ENCODE data around the gene KIAA1586. TPM values are rescaled to one million over a fixed set of nuclear protein-coding genes. Genes with fewer than 3 reads are reported as not detected.

KIAA1586 gene
- total and polyA plus RNA-seq, 9 of the 15 experiments (the other 6 are each of a cell fraction or from before 2014, with no cell fraction given) = 23.4 to 43.6 (median 29.5) TPM

GRCh38 chr6:57027301-57027700, 19.2 kb upstream of the KIAA1586 start:
- Histone ChIP-seq H3K9me3 (replicated peaks; ENCODE audit: control insufficient read depth, insufficient read depth, low read depth, low read length) (peaks cover 11% of the 10 kb centered on the region), H3K4me3 (no peak overlapping the region), H3K9ac (ENCODE audit: insufficient read depth in 1 of 2, low read depth in 2 of 2, low read length in 2 of 2) (no peak overlapping the region), H3K79me2 (ENCODE audit: control insufficient read depth, insufficient read depth, low read length) (no peaks in the 10 kb centered on the region), H3K9me1 (ENCODE audit: control insufficient read depth, insufficient read depth, low read length) (no peaks in the 10 kb centered on the region), H3K27me3 (ENCODE audit: control insufficient read depth in 2 of 2, insufficient read depth in 2 of 2, low read length in 2 of 2) (no peaks in the 10 kb centered on the region), H3K36me3 (ENCODE audit: control insufficient read depth, insufficient read depth, low read length) (no peaks in the 10 kb centered on the region), H3K27ac (ENCODE audit: extremely low read depth, low read depth, low read length) (no peak overlapping the region), H2AFZ (ENCODE audit: low read depth, low read length) (no peak overlapping the region), H4K20me1 (replicated peaks; ENCODE audit: control insufficient read depth, insufficient read depth, low read length) (no peaks in the 10 kb centered on the region), H3K4me1 (replicated peaks in 1 of 2; ENCODE audit: control insufficient read depth in 2 of 2, insufficient read depth in 2 of 2, low read length in 2 of 2) (no peaks in the 10 kb centered on the region), H3K4me2 (ENCODE audit: insufficient read depth, low read length) (no peak overlapping the region)
- intact Hi-C loops (cut with micrococcal nuclease) (no loop called here), in situ Hi-C loops (cut with MboI) (no loop called here)
- no peak for ATAC-seq
- no peak for FAIRE-seq
- POLR2A ChIA-PET = no interaction called here
- BruUV-seq (replicated peaks) = no TSS peak
- DNase-seq (ENCODE audit: extremely low read depth in 1 of 4, low spot score in 3 of 4) = no peak
- 33% methylated on average over 3 of the region's 3 CpGs for WGBS (ENCODE audit: insufficient coverage, low coverage, missing lambda C conversion rate)
- CTCF ChIA-PET (ENCODE audit: low intra/inter-chr PET ratio) = no interaction called here
- TF ChIP-seq ZNF695 (CRISPR knock-in tag; IDR thresholded peaks at IDR 0.05) (no peak), NFIC (IDR thresholded peaks at IDR 0.05) (no peak), HNRNPUL1 (IDR thresholded peaks at IDR 0.05; ENCODE audit: low read length) (no peak), JUNB (CRISPR knock-in tag; conservative IDR thresholded peaks at IDR 0.05) (no peak), ZNF644 (tag; IDR thresholded peaks at IDR 0.05; ENCODE audit: low read depth) (no peak), ID3 (CRISPR knock-in tag; IDR thresholded peaks at IDR 0.05) (no peak), ID3 (tag; IDR thresholded peaks at IDR 0.05) (no peak), SMARCA4 (IDR thresholded peaks at IDR 0.05) (no peak), SMARCC2 (IDR thresholded peaks at IDR 0.05; ENCODE audit: low read depth) (no peak), NCOA1 (IDR thresholded peaks at IDR 0.05; ENCODE audit: low read depth) (no peak), RBM25 (IDR thresholded peaks at IDR 0.05; ENCODE audit: low read depth, low read length, severe bottlenecking) (no peak), HIVEP1 (CRISPR knock-in tag; IDR thresholded peaks at IDR 0.05) (no peak), DEAF1 (CRISPR knock-in tag; IDR thresholded peaks at IDR 0.05) (no peak), SP1 (CRISPR knock-in tag; IDR thresholded peaks at IDR 0.05) (no peak), TEAD2 (tag; IDR thresholded peaks at IDR 0.05) (no peak), POLR2AphosphoS2 (IDR thresholded peaks at IDR 0.05; ENCODE audit: low read length) (no peak), ZBTB7A (IDR thresholded peaks at IDR 0.05; ENCODE audit: borderline replicate concordance, control insufficient read depth, low read depth, low read length) (no peak)
